HepG2 (cell line): Measurements from ENCODE around the gene ABCC1. TPM values are rescaled to one million over a fixed set of nuclear protein-coding genes. Genes with fewer than 3 reads are reported as not detected.
A peak's percentile ranks its signal among the peaks of the same experiment; 100 is the strongest.

ENCODE experiments used
- ASH2L ChIP-seq: fragments of 300-600, 200-600 bp; sonication (generic); IDR thresholded peaks from 2 replicates; pipeline ENCODE4 v1.7.0; 2017; ENCODE audit warnings: low read depth, mild to moderate bottlenecking, moderate library complexity, mixed read lengths, low read length; ENCODE audit not compliant: insufficient read length
- CBX5 ChIP-seq: sonication (generic); formaldehyde crosslinking; IDR thresholded peaks from 2 replicates; pipeline ENCODE4 v1.4.0; 2020; ENCODE audit warnings: missing genetic modification reagents, borderline replicate concordance
- CEBPG ChIP-seq: IDR thresholded peaks from 2 replicates; pipeline ENCODE4 v1.6.1; 2016
- FOXP1 ChIP-seq, 2 experiments: fragments of 450-650 bp in 1 of 2; IDR thresholded peaks; 2 replicates each; pipeline ENCODE4 v1.6.1; 2017 to 2018; ENCODE audit warnings: antibody characterized with exemption in 1 of 2
- HDAC2 ChIP-seq: sonication (generic); formaldehyde crosslinking; IDR thresholded peaks from 2 replicates; pipeline ENCODE4 v1.4.0; 2020; ENCODE audit warnings: missing genetic modification reagents
- HIVEP1 ChIP-seq: sonication (generic); formaldehyde crosslinking; IDR thresholded peaks from 2 replicates; pipeline ENCODE4 v1.4.0; 2020; ENCODE audit warnings: mild to moderate bottlenecking, missing genetic modification reagents
- HNF4A ChIP-seq: sonication (generic); formaldehyde crosslinking; IDR thresholded peaks from 2 replicates; pipeline ENCODE4 v1.4.0; 2020; ENCODE audit warnings: missing genetic modification reagents
- HNRNPUL1 ChIP-seq: fragments of 200-400 bp; formaldehyde crosslinking; IDR thresholded peaks from 2 replicates; pipeline ENCODE4 v1.6.1; 2017; ENCODE audit warnings: low read depth, mild to moderate bottlenecking, low read length, moderate library complexity
- KAT8 ChIP-seq: IDR thresholded peaks from 2 replicates; pipeline ENCODE4 v1.6.1; 2016; ENCODE audit warnings: missing genetic modification reagents, missing compliant biosample characterization
- MIXL1 ChIP-seq: IDR thresholded peaks from 2 replicates; pipeline ENCODE4 v1.6.1; 2016
- MTF2 ChIP-seq: sonication (generic); formaldehyde crosslinking; IDR thresholded peaks from 2 replicates; pipeline ENCODE4 v1.5.0; 2020; ENCODE audit warnings: missing genetic modification reagents, borderline replicate concordance
- NRL ChIP-seq: sonication (generic); formaldehyde crosslinking; IDR thresholded peaks from 2 replicates; pipeline ENCODE4 v1.5.0; 2020; ENCODE audit warnings: missing genetic modification reagents, mild to moderate bottlenecking, moderate library complexity, borderline replicate concordance
- PRMT3 ChIP-seq: sonication (generic); formaldehyde crosslinking; IDR thresholded peaks from 2 replicates; pipeline ENCODE4 v1.8.1; 2022; ENCODE audit warnings: low read depth, mild to moderate bottlenecking, moderate library complexity, missing genetic modification reagents, borderline replicate concordance
- SALL2 ChIP-seq: sonication (generic); formaldehyde crosslinking; IDR thresholded peaks from 2 replicates; pipeline ENCODE4 v1.8.1; 2023; ENCODE audit warnings: mild to moderate bottlenecking, missing genetic modification reagents, inconsistent platforms
- SRSF1 ChIP-seq: fragments of 200-400 bp; formaldehyde crosslinking; optimal IDR thresholded peaks from 2 replicates; pipeline ENCODE3; 2017; ENCODE audit warnings: mild to moderate bottlenecking, low read depth, low read length, moderate library complexity
- STAG1 ChIP-seq: sonication (generic); formaldehyde crosslinking; IDR thresholded peaks from 2 replicates; pipeline ENCODE4 v1.4.0; 2020; ENCODE audit warnings: missing genetic modification reagents
- ZFP37 ChIP-seq: sonication (generic); formaldehyde crosslinking; IDR thresholded peaks from 2 replicates; pipeline ENCODE4 v1.4.0; 2020; ENCODE audit warnings: missing genetic modification reagents, borderline replicate concordance
- ZMYM3 ChIP-seq: sonication (generic); formaldehyde crosslinking; IDR thresholded peaks from 2 replicates; pipeline ENCODE4 v1.5.1; 2020; ENCODE audit warnings: mild to moderate bottlenecking, missing genetic modification reagents
- ZNF335 ChIP-seq: sonication (generic); formaldehyde crosslinking; IDR thresholded peaks from 2 replicates; pipeline ENCODE4 v1.4.0; 2020; ENCODE audit warnings: missing genetic modification reagents
- ZNF605 ChIP-seq: sonication (generic); formaldehyde crosslinking; IDR thresholded peaks from 2 replicates; pipeline ENCODE4 v1.8.0; 2022; ENCODE audit warnings: mild to moderate bottlenecking, missing genetic modification reagents
- polyA plus RNA-seq, 8 experiments: library from polyadenylated mRNA; depleted of rRNA in 3 of 8; stranded (reverse) in 7 of 8; unstranded in 1 of 8; fragments of >200 nt; fragmentation: Illumina TruSeq in 4 of 8; extraction: Trizol in 4 of 8; gene quantifications; 2 replicates each; pipeline versions ENCODE4 v1.2.1 to v1.2.3, GENCODE V29; 2011 to 2016; ENCODE audit warnings: low read depth in 4 of 8, missing spikeins in 1 of 8, mixed read lengths in 1 of 8; ENCODE audit not compliant: insufficient read depth in 1 of 8
- total RNA-seq, 5 experiments: library from RNA; depleted of rRNA; stranded (reverse); fragments of >200 nt; fragmentation: Illumina TruSeq; extraction: Trizol; gene quantifications; 2 replicates each; pipeline ENCODE4 v1.2.3, GENCODE V29; 2016; ENCODE audit warnings: low read depth in 1 of 5
- TF ChIP-seq, protein P1 (sequence below): sonication (generic); formaldehyde crosslinking; IDR thresholded peaks from 2 replicates; pipeline ENCODE4 v1.4.0; 2020; ENCODE audit warnings: low read depth, mild to moderate bottlenecking, missing genetic modification reagents
- TF ChIP-seq, protein P2 (sequence below): sonication (generic); formaldehyde crosslinking; IDR thresholded peaks from 2 replicates; pipeline ENCODE4 v1.4.0; 2020; ENCODE audit warnings: mild to moderate bottlenecking, missing genetic modification reagents
- TF ChIP-seq, protein P3 (sequence below): sonication (generic); formaldehyde crosslinking; IDR thresholded peaks from 2 replicates; pipeline ENCODE4; 2020; ENCODE audit warnings: missing genetic modification reagents, mild to moderate bottlenecking, borderline replicate concordance
- TF ChIP-seq, protein P4 (sequence below): sonication (generic); formaldehyde crosslinking; IDR thresholded peaks from 2 replicates; pipeline ENCODE4 v1.8.0; 2023; ENCODE audit warnings: mild to moderate bottlenecking, missing genetic modification reagents

The ABCC1 gene
- total and polyA plus RNA-seq, 2 of the 13 experiments (the other 11 are each of a cell fraction or from before 2014, with no cell fraction given): 13.0 to 30.6 TPM

DNA sequence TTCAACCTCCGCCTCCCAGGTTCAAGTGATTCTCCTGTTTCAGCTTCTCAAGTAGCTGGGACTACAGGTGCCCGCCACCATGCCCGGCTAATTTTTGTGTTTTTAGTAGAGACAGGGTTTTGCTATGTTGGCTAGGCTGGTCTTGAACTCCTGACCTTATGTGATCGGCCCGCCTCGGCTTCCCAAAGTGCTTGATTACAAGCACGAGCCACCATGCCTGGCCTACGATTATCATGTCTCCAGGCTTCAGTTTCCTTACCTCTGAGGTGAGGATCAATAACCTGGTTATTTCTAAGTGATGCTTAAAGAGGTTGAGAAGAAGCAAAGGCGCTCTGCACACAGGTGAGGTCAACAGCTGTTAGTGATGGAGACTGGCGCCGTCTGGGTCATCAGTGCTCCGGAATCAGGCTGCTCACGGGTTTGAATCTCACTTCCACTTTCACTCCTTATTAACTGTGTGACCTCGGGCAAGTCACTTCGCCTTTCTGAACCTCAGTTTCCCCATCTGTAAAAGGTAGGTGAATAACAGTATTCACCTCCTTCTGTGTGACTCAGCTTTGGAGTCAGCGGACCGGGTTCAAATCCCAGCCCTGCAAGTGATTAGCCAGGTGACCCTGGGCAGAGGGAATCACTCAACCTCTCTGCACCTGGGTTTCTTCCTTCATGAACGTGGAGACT, 745 bp upstream of the ABCC1 start (continued):
- TF ChIP-seq, protein P1, sequence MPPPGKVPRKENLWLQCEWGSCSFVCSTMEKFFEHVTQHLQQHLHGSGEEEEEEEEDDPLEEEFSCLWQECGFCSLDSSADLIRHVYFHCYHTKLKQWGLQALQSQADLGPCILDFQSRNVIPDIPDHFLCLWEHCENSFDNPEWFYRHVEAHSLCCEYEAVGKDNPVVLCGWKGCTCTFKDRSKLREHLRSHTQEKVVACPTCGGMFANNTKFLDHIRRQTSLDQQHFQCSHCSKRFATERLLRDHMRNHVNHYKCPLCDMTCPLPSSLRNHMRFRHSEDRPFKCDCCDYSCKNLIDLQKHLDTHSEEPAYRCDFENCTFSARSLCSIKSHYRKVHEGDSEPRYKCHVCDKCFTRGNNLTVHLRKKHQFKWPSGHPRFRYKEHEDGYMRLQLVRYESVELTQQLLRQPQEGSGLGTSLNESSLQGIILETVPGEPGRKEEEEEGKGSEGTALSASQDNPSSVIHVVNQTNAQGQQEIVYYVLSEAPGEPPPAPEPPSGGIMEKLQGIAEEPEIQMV (CRISPR knock-in tag): 0 out of 2 replicates have a peak, but pooled peaks have one; percentile 39
- TF ChIP-seq FOXP1 (IDR thresholded peaks at IDR 0.05) (no peak), FOXP1 (CRISPR knock-in tag; IDR thresholded peaks at IDR 0.05) (no peak), ZNF335 (CRISPR knock-in tag) (no peak), SALL2 (CRISPR knock-in tag) (no peak), ASH2L (no peak), NRL (CRISPR knock-in tag) (no peak), CBX5 (CRISPR knock-in tag) (no peak), HDAC2 (CRISPR knock-in tag) (no peak; the same call in 1 of the 2 replicates), PRMT3 (CRISPR knock-in tag) (no peak), MTF2 (CRISPR knock-in tag) (no peak), CEBPG (CRISPR knock-in tag) (no peak), SRSF1 (no peak), MIXL1 (CRISPR knock-in tag) (peak; percentile 10; the same call in 1 of the 2 replicates), KAT8 (CRISPR knock-in tag) (no peak), ZMYM3 (CRISPR knock-in tag) (peak; percentile 85), HIVEP1 (CRISPR knock-in tag) (no peak), ZFP37 (CRISPR knock-in tag) (no peak), ZNF605 (CRISPR knock-in tag) (peak; percentile 54; the same call in 1 of the 2 replicates), HNF4A (CRISPR knock-in tag) (no peak), STAG1 (CRISPR knock-in tag) (no peak), HNRNPUL1 (no peak)
- TF ChIP-seq, protein P2, sequence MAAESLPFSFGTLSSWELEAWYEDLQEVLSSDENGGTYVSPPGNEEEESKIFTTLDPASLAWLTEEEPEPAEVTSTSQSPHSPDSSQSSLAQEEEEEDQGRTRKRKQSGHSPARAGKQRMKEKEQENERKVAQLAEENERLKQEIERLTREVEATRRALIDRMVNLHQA: no peak
- TF ChIP-seq, protein P3, sequence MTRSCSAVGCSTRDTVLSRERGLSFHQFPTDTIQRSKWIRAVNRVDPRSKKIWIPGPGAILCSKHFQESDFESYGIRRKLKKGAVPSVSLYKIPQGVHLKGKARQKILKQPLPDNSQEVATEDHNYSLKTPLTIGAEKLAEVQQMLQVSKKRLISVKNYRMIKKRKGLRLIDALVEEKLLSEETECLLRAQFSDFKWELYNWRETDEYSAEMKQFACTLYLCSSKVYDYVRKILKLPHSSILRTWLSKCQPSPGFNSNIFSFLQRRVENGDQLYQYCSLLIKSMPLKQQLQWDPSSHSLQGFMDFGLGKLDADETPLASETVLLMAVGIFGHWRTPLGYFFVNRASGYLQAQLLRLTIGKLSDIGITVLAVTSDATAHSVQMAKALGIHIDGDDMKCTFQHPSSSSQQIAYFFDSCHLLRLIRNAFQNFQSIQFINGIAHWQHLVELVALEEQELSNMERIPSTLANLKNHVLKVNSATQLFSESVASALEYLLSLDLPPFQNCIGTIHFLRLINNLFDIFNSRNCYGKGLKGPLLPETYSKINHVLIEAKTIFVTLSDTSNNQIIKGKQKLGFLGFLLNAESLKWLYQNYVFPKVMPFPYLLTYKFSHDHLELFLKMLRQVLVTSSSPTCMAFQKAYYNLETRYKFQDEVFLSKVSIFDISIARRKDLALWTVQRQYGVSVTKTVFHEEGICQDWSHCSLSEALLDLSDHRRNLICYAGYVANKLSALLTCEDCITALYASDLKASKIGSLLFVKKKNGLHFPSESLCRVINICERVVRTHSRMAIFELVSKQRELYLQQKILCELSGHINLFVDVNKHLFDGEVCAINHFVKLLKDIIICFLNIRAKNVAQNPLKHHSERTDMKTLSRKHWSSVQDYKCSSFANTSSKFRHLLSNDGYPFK (CRISPR knock-in tag): 0 out of 2 replicates have a peak, but pooled peaks have one; percentile 43
- TF ChIP-seq, protein P4, sequence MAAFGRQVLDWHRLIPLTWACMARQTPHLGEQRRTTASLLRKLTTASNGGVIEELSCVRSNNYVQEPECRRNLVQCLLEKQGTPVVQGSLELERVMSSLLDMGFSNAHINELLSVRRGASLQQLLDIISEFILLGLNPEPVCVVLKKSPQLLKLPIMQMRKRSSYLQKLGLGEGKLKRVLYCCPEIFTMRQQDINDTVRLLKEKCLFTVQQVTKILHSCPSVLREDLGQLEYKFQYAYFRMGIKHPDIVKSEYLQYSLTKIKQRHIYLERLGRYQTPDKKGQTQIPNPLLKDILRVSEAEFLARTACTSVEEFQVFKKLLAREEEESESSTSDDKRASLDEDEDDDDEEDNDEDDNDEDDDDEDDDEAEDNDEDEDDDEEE (CRISPR knock-in tag): no peak; the same call in 1 of the 2 replicates
